NCI-H2081 (cell line): Measurements from ENCODE around the gene LSMEM2.
A peak's percentile ranks its signal among the peaks of the same experiment; 100 is the strongest.
"Not testable (repeated sequence)": the region's sequence is repeated elsewhere in the genome, so short reads cannot be mapped to it uniquely, and the experiment has no call there.

ENCODE experiments used
- DNase-seq, 2 experiments: peaks; one replicate each; lab custom pipeline; 2025; lab: John Stamatoyannopoulos, UW

Gene LSMEM2

DNA sequence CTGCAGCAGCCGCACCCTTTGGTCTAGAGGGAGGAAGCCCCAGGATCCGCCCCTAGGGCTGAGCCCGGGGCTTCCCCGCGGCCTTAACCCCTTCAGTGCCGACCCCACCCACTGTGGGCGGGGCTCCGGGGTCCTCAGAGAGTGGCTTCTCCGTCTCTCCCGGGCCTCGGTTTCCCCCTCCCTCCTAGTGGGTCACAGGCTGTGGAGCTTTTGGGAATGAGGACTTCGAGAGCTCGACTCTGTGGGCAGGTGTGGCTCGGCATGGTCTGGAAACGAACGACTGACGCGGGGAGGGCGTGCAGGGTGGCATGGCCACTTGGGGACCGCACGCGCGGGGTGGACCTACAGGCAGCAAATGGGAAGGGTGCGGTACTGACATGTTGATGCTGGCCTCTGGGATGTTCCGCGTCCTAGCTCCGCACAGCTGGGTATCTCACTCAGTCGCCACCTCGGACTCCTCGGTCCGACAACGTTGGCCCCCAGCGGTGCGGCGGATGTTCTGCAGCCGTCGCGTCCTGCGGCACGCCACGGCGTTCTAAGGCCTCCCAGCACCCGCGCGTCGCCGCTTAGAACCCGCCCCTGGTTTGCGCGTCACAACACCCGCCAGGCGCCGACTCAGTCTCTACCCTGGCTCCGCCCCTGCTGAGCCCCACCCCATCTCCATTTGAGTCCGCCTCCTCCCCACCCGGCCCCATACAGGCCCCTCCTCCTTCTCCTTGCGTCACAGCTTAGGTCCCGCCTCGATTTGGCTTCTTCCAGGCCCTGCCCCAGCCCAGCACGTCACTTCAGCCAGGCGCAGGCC, 20.1 kb downstream of the LSMEM2 start, which contains the start of the genes HYAL3 and NAA80:
Gene HYAL3, minus strand, starts transcription at position 570 of the 802 bp plus-strand sequence. CDS start 3,803 bp downstream, outside the sequence.
Gene NAA80, minus strand, starts transcription at position 570 of the 802 bp plus-strand sequence. CDS start 1,942 bp downstream, outside the sequence.
- DNase-seq = peak; percentile 93 to 97

DNA sequence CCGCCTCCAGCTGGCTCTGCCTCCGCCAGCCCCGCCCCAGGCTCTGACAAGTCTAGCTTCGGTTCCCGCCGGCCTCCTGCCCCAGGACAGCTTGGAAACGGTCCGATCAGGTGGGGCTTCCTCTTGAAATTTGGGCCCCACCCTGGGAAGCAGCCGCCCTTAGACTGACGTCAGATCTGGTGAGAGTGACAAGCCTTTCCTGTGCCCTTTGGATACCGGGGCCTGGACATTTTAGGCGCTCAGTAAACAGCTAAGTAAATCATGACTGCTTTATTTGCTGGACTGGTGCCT, 20.7 kb downstream of the LSMEM2 start:
- no peak for DNase-seq

DNA sequence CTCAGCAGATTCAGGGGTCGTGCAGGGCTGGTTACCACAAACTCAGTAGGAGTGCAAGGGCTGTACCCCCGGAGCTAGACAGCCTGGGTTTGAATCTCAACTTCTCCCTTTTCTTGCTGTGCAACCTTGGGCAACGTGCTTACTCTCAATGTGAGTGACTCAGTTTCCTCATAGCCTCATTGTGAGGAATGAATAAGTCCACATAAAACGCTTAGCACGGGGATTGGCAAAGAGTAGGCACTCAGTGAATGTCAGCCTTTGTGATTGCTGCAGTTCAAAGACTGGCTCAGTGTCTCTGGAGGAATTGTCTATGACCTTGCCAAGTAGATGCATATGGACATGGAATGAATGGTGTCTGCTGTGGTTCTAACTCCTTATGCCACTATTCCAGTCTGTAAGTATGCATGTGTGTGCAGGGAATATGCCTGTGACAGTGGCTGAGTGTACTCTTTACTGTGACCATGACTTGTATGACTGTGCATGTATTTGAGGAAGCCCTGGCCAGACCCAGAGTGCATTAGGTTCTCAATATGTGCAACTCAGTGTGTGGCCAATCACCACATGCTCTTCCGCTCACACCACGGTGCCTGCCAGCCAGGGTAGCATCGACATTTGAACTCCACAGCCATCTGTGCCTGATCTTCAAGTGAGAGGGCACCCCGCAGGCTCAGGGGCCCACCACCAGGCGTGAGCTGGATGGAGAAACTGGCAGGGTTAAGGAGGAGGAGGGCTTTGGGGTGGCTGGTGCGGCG, 21.2 kb downstream of the LSMEM2 start:
- no peak for DNase-seq

DNA sequence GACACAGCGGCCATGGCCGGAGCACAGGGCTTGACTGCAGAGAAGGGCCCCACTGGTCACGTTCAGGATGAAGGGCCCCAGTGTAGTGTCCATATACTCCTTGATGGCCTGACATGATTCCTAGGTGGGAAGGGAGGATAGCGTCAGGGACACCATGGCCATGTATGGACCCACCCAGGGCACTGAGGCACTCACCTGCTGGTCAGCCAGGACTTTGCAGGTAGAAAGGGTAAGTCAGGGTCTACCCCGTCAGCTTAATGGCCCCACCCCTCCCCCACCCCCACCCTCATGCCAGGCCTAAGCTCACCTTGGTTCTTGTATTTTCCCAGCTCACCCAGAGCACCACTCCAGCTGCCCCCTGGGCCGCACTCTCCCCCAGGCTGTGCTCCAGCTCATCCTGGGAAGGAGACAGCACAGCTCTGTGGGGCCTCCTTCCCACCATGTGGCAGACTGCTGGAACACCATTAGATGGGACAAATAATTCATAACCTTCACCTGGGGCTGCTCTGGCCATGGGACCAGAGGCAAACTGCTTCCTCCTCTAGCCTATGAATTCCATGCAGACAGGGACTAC, 21.9 kb downstream of the LSMEM2 start:
- DNase-seq = no peak

DNA sequence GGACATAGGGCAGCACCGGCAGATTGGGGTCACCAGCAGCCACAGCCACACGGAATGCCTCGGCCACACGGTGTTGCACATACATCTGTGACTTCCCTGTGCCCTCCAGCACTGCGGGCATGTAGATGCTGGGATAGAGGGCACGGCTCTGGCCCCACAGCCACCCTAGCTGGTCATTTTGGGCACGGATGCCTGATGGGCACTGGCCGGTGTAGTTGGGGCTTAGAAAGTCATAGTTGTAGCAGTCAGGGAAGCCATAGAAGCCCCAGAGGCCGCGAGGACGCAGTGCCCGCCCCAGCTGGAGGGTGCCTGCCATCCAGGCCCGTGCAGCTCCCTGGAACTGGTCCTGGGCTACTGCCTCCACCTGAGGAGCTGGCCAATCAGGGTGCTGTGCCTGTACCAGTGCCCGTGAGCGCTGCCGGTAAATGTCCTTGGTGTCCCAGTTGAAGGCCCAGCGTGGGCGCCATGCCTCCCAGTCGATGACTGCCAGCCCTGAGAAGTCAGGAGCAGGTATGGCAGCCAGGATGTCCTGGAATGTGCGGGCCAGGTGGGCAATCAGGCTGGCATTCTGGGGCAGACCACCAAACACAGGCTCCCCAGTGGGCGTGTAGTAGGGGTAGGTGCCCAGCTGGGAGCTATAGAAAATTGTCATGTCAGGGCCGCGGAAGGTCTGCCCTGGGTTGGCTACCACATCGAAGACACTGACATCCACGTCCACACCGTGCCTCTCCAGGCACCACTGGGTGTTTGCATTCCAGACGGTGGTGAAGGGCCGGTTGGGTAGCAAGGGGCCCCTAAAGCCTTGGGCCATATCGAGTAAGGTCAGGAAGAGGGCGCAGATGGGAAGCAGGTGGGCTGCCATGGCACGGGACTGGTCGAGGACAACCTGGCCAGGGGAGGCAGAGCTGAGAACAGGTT, 23.5 kb downstream of the LSMEM2 start:
- DNase-seq = no peak

DNA sequence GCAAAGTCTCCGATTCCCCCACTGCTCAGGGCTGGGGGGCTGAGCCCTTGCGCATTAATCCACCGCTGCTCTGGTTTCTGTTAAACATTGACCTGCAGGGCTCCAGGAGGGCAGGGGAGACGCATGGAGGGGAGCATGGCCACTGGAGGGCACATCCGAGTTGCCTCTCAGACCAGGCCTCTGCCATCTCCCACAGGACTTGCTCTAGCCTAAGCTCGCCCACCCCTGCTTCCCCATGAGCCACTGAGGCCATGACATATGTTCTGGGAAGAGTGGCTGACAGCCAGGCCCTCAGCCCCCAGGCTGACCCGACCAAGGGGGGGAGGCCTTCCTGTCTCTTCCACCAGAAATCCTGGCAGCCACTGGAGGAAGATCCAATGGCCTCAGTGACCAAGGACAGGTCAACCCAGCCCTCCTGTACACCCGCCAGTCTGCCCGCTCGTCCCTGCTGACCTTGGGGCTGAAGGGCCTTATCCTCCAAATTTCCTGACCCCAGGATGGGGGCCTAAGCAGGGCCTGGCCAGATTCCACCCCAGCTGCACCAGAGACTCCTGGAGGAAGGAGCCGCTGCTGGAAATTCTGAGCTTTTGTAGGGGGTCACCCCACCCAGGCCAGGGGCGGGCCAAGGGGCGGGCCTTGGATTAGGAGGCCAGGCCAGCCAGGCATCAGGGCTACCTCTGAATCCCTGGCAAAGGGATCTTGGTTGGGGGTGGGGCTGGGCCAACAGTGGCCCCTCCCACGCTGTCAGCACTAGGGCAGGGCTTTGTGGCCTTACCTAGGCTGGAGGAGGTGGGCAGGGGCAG, 24.3 kb downstream of the LSMEM2 start, which contains the start of gene HYAL1:
Gene HYAL1, minus strand, starts transcription at position 562 of the 803 bp plus-strand sequence. CDS start 618 bp downstream, outside the sequence.
- DNase-seq = no peak

DNA sequence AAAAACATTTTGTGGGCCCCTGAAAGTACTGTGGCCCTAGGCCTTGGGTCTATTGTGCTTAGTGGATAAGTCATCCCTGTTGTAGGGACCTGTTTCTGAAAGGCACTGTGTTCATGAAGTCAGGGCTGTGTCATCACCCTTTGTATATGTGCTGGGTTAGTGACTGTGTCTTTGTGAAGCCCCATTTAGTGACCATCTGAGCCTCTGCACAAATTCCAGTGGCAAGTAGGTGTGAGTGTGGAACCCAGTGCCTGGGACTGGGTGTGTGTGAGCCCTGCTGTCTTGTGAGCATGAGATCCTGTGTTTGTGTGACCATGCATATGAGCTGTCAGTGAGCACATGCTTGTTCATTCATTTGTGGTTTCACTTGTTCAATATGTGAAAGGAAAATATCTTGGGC, 25.7 kb downstream of the LSMEM2 start:
- no peak for DNase-seq

DNA sequence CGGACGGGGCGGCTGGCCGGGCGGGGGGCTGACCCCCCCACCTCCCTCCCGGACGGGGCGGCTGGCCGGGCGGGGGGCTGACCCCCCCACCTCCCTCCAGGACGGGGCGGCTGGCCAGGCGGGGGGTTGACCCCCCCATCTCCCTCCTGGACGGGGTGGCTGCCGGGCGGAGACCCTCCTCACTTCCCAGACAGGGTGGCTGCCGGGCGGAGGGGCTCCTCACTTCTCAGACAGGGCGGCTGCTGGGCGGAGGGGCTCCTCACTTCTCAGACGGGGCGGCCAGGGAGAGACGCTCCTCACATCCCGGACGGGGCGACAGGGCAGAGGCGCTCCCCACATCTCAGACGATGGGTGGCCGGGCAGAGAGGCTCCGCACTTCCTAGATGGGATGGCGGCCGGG, 33.2 kb downstream of the LSMEM2 start:
- DNase-seq = not testable (repeated sequence)

DNA sequence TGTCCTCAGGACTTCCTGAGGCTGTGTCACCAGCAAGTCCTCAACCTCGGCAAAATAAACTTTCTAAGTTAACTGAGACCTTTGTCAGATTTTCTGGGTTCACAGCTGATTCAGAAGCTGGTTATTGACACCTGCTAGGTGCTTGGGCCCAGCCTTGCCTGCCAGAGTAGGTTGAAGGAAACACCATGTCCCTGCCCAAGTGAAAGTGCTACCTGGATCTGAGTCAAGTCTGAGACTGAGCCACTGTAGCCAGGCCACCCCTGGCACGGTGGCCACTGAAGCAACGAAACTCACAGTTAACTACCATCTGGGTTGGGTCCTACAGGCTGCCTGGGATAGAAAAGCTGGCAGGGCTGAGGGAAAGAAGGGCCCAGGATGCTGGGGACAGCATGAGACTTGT, 35.5 kb downstream of the LSMEM2 start:
- no peak for DNase-seq

DNA sequence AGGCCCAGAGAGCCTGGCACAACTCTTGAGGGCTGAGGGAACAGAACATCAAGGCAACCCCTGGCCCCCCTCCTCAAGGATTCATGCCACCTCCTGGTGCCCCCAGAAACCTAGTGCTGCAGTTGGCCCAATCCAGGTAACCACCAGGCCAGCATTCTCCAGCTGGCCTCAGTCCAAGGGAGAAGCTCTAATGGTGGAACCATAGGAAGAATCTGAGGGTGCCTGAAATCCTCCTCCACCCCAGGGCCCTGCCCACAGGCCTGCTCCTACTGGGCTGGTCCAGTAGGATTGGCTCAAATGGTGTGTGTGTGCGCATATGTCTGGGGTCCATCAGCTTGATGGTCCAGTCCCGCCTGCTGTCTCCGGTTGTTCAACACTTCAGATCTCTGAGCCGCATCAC, 35.9 kb downstream of the LSMEM2 start:
- DNase-seq = no peak

DNA sequence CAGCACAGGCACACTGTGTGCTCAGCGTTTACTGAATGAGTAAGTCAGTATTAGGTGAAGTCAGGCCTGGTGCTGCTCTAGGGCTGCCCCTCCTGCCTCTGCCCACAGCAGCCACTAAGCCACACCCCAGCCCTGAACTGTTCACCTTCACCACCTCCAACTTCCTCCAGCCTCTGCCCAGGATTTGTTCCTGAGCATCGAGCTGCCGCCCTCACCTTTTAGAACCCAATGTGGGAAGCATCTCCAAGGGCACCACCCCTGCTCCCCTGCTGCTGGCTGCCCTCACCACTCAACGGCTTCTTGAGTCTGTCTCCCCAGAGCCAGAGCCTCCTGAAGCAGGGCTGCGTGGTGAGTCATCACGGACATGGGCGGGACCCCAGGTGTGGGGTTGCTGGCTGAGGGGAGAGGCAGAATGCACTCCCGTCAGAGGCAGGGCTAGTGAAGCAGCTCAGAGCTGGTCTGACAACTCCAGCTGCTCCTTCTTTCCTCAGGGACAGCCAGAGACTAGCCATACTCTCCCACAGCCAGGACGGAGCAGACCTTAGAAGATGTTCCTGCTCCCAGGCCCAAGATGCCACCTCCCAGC, 37.9 kb downstream of the LSMEM2 start:
- DNase-seq = no peak

DNA sequence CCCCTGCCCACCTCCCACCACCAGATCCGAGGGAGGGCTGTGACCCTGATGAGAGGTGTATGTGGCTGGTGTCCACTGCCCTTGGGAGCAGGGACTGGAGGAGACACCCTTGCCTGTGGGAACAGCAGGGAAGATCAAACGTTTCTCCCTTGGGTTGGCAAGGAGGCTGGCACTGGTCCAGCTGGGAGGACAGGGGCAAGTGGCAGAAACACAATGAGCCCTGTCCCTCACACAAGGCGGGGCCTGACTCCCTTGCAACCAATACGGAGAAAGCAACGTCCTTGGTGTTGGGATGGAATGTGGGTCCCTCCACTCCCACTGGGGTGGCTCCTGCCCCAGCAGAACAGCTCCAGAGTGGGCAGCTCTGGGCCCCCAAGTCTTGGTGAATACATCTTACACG, 38.4 kb downstream of the LSMEM2 start:
- DNase-seq = no peak

DNA sequence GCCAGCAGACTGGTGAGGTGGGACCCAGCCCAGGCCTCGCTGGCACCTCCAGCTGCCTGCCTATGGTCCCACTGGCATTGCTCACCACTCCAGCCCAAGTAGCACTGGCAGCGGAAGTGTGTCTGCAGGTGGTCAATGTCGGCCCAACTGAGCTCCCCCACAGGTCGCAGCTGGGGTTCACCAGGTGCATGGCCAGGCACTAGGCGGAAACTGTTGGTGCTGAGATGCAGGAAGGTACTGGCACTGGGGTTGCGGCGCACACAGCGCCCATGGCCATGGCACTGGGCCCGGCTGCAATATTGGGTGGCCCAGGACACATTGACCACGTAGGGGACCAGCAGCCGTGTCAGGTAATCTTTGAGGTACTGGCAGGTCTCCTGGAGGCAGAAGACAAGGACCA, 39.3 kb downstream of the LSMEM2 start:
- no peak for DNase-seq

DNA sequence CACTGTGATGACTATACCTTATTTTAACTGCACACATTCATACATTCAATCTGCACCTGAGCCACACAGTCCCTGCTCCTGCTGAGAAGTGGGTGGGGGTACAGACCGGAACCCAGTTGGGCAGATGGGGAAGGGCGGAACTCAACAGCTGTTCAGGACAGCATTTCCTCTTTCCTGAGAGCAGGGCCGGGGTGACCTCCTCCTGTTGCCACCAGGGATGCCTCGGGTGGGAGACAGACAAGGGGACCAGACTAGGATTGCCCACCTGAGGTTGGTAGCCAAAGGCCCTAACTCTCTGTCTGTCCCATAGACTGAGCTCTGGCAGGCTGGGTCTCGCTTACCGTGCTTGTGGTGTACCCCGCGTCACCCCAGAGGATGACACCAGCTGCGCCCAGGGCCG, 39.7 kb downstream of the LSMEM2 start:
- DNase-seq = no peak

DNA sequence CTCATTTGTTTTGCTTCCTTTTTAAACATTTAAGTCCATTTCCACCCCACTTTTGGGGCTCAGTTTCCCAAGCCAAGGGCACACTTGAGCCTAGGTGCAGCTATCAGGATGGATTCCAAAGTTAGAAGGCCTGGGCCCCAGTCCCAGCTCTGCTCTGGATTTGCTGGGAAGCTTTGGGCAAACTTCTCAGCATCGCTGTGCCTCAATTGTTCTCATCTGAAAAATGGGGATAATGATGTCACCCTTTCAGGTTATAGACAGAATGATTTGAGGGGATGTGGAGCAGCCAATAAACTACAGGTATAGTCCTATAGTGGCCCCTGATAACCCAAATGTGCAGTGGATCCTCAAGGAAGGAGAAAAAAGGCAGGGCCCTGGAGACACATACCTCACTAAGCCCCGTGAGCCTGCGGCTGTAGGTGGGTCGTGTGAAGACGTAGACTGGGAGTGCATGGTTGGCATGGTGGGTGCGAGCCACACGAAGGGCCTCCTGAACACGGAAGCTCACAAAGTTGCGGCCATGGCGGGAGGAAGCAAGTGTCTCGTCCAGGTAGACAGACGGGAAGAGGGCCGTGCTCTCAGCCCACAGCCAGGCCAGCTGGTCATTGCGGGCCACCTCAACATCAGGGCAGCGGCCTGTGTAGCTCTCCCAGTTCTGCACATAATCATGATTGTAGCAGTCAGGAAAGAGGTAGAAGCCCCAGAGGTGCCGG, 40.5 kb downstream of the LSMEM2 start:
- DNase-seq = no peak

DNA sequence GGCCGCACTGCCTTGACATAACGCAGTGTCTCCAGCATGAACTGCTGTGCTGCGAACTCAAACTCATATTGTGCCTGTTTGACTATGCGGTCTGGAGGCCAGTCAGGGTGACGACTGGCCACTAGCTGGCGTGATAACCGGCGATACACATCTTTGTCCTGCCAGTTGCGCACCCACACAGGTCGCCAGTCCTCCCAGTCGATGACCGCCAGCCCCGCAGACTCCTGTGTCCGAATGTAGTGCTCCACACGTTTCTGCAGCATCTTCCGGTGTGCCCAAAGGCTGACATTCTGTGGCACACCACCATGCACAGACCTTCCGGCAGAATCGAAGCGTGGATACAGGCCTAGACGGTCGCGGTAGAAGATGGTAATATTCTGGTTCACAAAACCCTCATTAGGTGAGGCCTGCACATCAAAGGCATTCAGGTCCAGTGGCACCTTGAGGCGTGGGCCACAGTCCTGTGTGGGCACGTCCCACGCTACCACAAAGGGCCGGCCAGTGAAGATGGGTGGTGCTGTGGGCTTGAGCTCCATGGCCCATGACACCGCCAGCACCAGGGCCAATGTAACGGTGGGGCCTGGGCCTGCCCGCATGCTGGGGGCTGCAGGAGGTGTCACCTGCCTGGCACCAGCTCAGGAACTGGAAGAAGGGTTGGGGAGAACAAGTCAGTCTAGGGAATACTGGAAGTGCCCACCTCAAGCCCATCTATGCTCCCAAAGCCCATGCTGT, 41.2 kb downstream of the LSMEM2 start:
- DNase-seq = no peak

DNA sequence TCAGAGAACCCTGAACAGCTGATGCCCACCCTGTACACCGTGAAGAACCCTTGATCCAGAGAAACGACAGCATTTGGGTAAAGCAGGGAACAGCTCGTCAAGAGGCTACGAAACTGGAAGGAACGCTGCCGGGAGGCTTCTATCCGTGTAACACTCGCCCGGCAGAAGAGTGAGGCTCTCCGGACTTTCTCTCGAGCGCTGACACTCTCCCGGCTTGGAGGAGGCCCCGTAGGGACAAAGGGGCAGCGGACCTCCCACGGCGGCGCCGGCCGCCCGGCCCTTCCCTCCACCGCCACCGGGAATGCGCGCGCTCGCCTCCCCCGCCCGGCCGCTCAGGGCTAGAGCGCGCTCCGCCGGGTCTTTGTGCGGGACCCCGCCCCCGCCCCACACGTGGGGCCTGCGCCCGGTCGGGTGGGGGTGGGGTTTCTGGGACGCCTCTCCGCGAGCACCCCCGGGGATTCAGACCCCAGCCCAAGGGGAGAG, 42.0 kb downstream of the LSMEM2 start:
- peak; percentile 54 to 60 for DNase-seq

DNA sequence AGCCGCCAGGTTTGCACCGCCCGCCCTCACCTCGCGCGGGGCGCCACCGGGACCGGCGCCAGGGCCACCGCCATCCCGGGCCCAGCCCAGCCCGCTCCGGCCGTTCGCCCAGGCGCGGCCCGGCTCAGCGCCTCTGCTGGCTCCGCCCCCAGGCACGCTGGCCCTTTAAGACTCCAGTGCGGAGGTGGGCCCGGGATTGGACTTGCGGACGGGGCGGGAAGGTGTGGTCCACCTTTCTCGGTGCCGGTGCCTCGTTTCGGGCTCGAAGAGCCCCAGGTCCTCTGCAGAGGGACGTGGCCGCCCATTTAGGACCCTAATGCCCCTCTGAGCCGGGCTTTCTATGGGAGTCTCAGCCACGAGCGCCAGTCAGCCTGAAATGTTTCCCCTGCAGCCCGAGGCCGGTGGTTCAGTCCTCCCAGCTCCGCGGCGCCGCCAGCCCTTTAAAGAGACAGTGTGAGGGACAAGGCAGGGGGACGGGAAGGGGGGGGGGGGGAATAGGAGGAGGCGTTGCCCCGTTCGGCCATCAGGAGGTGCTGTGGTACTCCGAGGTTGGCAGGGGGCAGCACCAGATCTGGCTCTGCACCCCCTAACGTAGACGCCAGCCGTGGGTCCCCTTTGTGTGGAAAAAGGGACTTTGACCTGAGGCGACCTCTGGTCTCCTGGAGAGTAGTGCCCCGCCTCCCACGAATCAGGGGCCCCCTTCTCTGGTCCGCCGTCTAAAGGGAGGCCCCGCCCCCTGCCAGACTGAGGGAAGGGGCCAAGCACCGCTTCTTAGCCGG, 42.6 kb downstream of the LSMEM2 start:
- DNase-seq = peak; percentile 69 to 71

DNA sequence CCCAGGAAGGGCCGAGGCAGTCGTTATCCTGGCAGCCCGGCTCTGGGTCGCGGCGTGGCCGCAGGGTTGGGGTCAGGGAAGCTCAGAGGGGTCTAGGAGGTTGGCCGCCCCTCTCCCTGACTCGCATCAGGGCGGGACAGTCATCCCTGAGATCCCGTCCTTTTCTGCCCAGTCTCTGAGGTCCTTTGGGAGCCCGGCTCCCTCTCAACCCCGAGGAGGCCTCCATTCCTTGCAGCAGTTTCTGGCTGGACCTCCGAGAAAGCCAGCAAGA, 43.2 kb downstream of the LSMEM2 start:
- no peak for DNase-seq
